GM12873 (cell line): ENCODE data around the gene PDXP.

ENCODE experiments used
- TF ChIP-seq, protein P1 (sequence below): IDR thresholded peaks from 2 replicates; pipeline ENCODE4 v1.5.1; 2012; ENCODE audit warnings: low read depth, mild to moderate bottlenecking, moderate library complexity, low read length, control low read depth; ENCODE audit not compliant: insufficient read depth; ENCODE audit errors: missing control alignments

The PDXP gene

DNA sequence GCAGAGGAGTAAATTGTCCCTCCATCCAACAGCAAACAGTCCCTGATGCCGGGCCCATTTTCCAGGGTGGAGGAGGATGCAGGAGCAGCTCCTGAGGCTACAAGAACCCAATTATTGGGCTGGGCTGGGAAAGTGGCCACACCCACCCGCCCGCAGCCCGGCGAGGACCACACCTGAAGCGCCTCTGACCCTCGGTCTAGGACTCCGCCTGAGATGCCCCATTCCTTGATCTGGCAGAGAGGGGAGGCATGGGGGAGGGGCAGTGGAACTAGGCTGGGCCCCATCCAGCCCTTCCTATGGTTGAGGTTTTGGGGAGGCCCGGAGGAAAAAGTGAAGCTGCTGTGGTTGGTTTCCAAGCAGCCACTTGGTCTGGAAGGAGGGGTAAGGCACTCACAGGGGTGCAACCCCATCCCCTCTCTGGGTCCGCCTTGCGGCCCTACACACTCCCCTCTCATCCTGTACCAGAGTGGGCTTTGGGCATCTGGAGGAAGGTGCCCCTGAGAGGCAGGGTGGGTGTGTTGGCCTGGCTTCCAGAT is 14.5 kb downstream of the PDXP start:
- TF ChIP-seq, protein P1, sequence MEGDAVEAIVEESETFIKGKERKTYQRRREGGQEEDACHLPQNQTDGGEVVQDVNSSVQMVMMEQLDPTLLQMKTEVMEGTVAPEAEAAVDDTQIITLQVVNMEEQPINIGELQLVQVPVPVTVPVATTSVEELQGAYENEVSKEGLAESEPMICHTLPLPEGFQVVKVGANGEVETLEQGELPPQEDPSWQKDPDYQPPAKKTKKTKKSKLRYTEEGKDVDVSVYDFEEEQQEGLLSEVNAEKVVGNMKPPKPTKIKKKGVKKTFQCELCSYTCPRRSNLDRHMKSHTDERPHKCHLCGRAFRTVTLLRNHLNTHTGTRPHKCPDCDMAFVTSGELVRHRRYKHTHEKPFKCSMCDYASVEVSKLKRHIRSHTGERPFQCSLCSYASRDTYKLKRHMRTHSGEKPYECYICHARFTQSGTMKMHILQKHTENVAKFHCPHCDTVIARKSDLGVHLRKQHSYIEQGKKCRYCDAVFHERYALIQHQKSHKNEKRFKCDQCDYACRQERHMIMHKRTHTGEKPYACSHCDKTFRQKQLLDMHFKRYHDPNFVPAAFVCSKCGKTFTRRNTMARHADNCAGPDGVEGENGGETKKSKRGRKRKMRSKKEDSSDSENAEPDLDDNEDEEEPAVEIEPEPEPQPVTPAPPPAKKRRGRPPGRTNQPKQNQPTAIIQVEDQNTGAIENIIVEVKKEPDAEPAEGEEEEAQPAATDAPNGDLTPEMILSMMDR, result no peak

GRCh38 chr22:37674248-37674647 is 15.7 kb downstream of the PDXP start:
- TF ChIP-seq, protein P1, result no peak

DNA sequence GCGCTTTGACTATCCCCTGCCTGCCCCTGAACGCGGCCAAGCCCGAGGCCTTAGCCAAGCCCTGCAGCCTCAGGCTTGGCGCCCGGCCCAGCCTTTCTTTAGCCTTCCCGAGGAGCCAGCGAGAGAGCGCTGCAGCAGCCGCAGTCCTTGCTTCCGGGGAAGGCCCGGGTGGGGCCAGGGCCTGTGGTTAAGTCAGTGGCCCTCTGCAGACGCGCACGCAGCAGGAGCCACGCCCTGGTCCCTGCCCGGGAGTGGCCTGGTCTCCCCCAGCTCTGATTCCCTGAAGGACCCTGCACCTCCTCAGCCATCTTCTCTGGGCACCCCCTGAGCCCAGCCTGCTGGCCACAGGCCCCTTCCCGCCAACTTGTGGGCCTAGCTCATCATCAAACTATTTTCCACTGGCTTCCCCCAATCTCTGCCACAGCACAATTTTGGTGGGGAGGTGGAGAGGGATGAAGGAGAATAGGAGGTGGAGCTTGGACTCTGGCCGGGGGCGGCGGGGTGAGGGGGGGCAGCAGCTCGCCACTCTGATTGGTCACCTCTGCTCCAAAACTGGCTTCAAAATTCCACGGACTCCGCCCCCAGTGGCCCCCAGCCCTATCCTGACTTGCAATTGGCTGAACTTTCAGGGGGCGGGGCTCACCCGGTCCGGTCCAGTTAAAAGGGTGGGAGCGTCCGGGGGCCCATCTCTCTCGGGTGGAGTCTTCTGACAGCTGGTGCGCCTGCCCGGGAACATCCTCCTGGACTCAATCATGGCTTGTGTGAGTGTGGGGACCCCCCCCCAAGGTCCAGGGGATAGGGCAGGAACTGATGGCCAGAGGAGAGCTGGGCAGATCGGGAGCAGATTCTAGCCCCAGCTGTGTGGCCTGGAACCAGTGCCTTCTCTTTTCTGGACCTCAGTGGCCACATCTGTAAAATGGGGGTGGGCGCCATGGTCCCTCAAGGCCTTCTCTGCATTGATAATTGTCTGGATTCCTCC is 16.7 kb downstream of the PDXP start, which contains the start of gene LGALS1:
LGALS1 (plus strand) TSS at position 686 of the 979 bp plus-strand sequence; CDS start at position 753, 67 bp downstream.
- TF ChIP-seq, protein P1, result no peak

DNA sequence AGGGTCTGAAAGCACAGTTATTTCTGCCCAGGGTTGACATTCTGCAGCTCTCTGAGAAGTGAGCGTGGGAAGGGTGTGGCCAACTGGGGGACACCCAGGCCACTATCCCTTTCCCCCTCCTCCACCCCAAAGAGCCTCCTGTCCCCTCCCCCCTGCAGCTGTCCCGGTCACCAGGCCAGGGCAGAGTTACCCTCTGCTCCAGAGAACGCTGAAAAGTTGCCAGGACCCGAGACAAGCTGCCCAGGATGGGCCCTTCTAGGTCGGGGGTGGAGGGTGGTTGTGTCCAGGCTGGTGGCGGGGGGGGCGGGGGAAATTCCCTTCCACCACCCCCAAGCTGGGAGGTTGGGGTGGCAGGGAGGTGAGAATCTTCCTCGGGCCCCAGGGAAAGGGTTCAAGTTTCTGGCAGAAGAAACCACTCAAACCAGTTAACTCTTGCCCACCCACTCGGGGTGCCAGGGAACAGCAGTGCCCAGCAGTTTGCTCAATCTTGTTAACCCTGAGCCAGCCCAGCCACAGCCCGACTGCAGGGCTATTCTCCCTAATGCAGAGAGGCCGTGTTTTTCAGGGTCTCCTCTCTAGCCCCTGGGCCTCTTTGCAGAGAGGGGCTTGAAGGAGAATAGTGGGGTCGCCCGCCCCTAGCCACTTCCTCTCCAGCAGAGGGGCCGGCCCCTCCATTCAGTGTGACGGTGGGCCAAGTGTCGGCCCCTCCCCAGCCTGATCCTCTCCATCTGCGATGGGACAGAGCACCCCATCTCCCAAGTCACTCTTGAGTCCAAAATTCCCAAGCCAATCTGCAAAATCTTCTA is 17.6 kb downstream of the PDXP start:
- TF ChIP-seq, protein P1, result no peak

DNA sequence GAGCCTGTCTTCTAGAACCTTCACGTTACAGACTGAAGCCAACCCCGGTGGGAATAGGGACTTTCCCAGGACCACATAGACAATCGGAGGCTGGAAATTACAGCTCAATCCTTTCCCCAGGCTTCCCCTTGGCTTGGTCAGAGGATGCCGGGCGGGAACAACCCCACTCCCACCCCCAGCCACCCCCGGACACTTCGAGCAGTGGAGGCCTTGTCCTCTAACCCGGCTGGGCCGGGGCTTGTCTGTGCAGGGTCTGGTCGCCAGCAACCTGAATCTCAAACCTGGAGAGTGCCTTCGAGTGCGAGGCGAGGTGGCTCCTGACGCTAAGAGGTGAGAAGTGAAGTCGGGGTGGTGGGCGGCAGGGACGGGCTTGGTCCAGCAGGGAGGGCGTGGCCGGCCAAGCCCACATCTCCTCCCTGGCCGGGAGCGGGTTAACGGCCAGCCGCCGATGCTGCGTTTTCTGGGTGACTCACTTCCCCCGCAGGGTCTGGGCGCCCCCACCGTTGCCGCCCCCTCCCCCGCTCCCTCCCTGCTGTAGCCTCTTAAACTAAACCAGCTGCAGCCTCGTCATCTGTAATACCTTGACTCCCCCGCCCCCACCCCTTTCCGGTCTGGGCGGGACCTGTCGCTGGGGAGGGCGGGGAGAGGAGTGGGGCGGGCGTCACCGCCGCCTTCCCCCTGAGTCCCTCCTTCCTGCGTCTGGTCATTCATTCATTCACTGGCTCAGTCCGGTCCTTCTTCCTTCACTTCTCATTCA is 18.4 kb downstream of the PDXP start:
- TF ChIP-seq, protein P1, result no peak

DNA sequence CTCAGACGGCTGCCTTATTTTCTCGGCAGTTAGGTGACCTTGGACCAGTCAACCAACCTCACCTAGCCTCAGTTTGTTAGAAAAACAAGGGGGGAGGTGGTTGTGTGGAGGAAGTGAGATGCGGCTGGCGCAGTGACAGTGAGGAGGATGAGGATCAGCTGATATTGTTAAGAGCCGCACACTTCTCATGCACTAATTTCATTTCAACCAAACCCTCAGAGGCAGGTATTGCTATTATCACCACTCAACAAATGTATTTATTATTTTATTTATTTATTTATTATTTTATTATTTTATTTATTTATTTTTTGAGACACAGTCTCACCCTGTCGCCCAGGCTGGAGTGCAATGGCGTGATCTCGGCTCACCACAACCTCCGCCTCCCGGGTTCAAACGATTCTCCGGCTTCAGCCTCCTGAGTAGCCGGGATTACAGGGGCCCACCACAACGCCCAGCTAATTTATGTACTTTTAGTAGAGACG is 19.0 kb downstream of the PDXP start:
- TF ChIP-seq, protein P1, result no peak
